OCI-M1 (cell line): Measurements from ENCODE around the gene KRT35.

Source experiments
- DNase-seq: peaks from one replicate; lab custom pipeline; 2025; lab: John Stamatoyannopoulos, UW

Gene KRT35

GRCh38 chr17:41481036-41481435, at the start of gene KRT35:
TSS of gene KRT35 (minus strand) at chr17:41481151. CDS start at chr17:41481097, 54 bp downstream.
- no peak for DNase-seq

- DNase-seq: peak; percentile 68
Observed at GRCh38 chr17:41530062-41531048, 49.4 kb upstream of the KRT35 start.

DNA sequence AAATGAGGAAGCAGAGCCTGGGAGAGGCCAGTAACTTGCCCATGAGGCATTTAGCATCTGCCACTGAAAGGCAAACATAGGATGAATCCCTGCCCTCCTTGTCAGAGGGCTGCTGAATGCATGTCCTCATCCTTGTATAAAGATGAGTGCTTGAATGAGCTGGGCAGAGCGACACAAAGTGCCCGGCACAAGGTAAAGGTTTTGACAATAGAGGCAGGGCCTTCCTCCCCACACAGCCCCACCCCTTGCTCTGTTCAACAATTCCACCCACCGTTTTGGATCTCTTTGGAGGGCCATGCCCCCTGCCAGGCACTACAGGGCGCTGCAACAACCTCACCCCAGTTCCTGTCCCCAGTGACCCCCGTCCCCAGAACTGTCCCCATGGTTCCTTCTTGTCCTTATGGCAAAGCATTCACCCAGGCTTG, 48.6 kb upstream of the KRT35 start:
- DNase-seq: no peak

DNA sequence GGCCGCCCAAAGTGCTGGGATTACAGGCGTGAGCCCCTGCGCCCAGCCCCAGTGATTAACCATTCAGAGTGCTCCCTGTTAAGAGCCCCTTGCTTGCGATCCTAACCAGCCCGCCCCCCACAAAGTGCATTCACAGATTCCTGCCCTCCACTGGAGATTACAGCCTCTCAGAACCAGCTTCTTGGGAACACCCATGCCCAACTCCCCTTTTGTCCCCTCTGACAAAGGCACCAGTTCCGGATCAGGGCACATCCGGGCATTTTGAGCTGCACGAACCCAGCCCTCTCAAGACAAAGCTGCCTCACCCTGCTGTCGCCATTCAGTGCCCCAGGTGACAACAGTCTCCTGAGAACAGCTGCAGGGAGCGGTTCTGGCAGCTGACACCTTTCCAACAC, 48.0 kb upstream of the KRT35 start:
- DNase-seq: no peak

DNA sequence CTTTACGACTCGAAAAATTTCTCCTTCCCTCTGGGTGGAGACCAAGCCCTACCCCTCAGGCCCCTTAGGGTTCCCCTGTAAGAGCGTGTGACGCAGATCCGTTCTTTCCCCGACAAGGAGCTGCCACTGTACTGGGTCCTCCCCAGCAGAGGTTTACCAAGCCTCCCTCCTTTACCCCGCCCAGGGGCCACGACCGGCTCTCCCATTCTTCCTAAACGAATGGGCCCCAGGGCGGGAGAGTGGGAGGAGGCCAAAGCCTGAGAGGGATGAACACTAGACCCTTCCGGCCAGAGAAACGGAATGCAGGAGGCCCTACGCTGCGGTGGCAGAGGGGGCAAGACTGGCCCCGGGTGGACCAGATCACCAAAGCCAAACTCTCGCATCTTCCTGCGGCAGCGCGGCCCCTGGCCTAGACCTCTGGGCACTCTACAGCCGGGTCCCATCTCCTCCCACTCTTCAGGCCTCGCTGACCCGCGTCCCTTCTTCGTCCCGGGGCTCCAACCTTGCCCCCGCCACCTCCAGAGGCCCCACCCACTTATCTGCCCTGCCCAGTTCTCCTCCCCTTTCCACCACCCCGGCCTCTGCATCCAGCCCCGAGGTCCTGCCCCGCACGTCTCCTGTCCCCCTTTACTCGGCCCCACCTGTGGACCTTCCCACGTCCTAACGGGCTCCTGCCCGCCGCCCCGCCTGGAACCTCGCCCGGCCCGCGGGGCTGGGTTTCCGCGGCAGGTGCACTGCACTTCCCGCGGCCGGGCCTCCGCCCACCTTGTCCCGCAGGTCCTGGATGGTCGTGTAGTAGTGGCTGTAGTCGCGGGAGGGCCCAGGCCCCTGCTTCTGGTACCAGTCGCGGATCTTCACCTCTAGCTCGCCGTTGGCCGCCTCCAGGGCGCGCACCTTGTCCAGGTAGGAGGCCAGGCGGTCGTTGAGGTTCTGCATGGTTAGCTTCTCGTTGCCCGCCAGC, 46.4 kb upstream of the KRT35 start:
- no peak for DNase-seq

DNA sequence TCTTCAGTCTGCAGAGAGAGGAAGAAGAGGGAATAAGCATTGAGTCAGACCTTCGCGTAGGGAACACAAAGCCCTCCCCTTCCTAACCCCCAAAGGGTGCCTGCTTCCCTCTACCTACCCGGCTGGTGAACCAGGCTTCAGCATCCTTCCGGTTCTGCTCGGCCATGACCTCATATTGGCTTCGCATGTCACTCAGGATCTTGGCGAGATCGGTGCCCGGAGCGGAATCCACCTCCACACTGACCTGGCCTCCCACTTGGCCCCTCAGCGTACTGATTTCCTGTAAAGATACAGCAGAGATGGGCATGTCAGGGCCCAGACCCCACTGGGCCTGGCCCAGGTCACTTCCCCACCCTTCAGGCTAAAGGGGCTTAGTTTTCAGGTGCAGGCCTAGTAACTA, 43.3 kb upstream of the KRT35 start:
- no peak for DNase-seq

DNA sequence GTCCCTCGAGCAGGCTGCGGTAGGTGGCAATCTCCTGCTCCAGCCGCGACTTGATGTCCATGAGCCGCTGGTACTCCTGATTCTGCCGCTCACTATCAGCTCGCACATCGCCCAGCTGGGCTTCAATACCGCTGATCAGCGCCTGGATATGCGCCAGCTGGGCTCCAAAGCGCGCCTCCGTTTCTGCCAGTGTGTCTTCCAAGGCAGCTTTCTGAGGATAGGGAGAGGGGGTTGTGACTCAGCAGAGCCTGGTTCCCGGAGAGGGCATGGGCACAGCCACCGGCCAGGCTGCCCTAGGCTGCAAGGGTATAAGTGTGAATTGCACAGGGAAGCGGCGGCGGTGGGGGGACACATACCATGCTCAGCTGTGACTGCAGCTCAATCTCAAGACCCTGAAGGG, 42.8 kb upstream of the KRT35 start:
- DNase-seq: no peak

- DNase-seq: no peak
Observed at GRCh38 chr17:41523225-41523593, 42.3 kb upstream of the KRT35 start.

DNA sequence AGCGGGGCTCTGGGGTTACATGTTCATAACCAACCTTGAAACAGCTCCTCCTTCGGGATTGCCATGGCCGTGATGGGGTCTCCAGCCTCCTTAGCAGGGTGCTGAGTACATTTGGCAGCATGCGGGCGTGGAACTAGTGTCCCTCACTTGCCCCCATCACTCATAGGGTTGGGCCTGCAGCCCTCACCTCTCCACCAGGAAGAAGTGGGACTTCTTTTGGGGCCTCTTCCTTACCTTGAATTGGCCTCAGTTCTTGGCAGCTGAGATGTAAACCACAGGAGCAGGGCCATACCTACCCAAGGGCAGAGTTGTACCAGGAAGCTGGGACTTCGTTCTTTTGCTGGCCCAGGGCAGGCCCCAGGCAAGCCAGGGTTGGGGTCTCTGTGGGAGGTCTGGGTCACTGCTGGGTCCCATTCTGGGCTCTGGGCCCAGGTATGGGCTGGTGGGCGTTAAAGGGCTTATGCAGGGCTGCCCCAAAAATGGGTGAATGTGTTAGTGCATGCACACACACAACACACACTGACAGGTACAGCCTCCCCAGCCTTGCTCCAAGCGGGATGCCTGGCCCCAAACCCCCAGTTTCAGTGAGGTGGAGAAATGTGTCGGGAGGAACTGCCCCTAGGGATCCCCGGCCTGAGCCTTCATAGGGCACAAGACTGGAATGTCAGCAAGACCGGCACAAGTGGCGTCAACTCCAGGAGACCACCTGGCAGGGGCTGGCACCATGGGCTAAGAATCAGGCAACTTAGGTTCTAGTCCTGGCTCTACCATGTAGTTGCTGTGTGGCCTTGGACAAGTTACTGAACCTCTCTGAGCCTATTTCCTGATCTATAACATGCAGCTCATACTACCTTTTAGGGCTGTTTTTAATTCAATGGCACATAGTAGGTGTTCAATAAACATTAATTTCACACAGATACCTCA, 41.6 kb upstream of the KRT35 start:
- no peak for DNase-seq

- DNase-seq: no peak
Observed at GRCh38 chr17:41521574-41522261, 40.8 kb upstream of the KRT35 start.

GRCh38 chr17:41520821-41521521, 40.0 kb upstream of the KRT35 start:
- DNase-seq: no peak

GRCh38 chr17:41519501-41520224, 38.7 kb upstream of the KRT35 start:
- no peak for DNase-seq

DNA sequence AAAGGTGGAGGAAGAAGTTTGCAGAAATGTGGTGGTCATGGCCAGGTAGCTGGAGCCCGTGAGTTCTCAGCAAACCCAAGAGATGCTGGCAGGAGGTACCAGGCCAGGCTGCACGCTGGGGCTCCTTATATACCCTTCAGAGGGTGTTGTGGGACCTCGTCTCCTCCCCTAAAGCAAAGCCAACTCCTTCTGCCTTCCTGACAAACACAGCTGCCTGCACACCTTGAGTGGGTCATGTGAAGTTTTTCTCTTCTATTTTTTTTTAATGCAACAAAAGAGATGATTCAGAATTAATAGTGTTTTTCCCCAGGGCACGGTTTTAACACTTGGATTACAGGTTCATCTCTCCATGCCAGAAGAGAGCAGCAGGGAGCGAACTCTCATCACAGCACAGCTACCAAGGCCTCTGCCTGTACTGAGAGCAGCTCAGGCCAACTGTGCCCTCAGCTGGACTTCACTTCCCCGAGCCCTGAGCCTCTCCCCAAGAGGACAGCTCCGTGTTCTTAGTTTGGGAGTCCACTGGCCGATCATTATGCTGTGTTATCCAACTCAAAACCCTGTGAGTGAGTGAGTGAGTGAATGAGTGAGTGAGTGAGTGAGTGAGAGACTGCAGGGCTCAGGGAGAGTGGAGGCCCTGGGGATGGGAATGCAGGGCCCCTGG, 38.0 kb upstream of the KRT35 start, which contains the start of gene KRT15:
Gene KRT15, minus strand, starts transcription at position 102 of the 661 bp plus-strand sequence. Its CDS starts 63 bp downstream, at position 39.
- DNase-seq: no peak

DNA sequence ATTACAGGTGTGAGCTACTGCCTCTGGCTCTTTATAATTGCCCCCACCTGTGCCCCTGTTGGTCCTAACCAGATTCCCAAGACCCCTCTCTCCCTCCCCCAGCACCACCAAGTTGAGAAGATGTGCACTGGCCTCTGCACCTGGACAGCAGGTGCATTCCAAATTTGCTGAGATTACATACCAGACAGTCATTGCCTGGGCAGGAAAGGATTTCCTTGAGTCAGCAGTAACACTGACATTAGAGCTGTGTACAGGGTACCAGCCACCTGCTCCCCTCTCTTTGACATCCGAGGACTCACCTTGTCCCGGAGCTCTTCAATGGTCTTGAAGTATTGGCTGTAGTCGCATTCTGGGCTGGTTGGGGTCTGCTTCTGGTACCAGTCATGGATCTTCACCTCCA, 37.1 kb upstream of the KRT35 start:
- no peak for DNase-seq

DNA sequence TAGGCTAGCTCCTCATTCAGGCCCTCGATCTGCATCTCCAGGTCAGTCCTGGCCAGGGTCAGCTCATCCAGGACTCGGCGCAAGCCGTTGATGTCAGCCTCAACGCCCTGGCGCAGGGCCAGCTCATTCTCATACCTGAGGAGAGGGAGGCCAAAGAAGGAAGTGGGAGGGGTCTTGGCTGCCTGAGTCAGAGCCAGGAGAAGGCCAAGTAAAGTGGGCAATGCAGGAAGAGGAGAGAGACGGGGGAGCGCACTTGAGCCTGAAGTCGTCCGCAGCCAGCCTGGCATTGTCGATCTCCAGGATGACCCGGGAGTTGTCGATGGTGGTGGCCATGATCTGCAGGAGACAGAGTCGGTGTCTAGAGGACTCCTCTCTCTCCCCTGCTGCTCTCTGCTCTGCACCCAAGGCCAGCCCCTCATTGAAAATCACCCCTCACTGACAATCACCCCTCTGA, 35.9 kb upstream of the KRT35 start:
- DNase-seq: no peak

DNA sequence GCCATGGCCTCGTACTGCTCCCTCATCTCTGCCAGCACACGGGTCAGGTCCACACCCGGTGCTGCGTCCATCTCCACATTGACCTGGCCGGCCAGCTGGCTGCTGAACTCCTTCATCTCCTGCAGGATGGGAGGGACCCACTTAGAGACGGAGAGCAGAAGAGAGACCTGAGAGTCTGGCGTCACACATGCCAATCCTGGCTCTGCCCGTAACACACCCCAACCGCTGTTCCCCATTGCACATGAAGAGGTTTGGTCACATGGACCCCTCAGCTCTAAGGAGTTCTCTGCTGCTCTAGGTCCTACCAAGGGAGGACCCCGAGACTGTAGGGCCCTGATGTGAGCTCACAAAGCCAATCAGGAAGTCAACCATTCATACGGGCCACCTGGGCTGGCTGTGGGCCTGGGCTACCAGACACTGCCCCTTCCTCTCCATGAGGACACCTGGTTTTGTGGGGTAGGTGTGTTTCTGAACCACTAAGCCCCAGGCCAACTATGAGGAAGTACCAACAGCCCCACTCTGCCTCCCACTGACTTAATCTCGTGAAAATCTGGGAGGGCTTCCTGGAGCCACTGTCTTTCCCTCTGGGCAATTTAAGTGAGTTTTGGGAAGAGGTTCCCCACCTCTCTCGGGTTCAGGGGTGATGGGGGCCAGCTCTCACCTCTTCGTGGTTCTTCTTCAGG, 35.3 kb upstream of the KRT35 start:
- no peak for DNase-seq

DNA sequence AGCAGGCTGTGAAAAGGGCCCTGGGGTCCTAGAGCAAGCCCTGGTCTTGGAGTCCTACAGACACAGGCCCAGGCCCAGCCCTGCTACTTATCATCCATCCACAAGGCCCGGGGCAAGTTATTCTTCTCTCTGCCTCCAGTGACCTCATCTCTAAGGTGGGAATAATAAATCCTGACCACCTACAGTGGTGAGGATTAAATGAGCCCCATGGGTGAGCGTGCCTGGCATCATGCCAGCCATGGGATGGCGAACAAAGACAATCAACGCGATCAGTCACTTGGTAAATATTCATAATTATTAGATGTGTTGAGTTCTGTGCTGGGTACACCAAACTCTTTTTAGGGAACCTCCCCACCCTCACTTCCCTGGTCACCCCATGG, 32.2 kb upstream of the KRT35 start:
- DNase-seq: no peak

DNA sequence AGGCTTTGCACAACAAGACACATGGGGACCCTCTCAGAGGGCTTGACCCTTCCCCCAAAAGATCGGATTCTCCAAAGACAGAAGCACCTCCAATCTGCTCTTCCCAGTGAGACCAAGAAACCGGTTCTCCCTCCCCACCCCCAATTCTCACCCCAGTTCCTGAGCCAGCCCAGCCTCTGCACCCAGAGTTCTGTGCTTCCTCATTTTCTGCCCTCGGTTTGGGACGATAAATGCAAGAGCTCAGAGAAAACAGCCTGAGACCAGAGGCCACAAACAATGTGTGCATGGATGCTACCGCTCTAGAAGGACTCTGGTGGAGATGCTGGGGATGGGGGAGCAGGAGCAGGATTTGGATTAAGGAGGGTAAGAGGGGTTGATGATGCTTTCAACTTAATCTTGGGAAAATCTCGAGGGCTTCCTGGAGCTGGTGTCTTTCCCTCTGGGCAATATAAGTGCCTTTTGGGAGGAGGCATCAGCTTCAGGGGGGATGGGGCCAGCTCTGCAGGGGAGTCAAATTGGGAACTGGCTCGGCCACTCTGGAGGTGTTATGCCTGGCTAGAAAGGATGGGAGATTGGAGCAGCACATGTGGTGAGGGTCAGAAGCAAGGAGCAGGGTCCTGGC, 31.7 kb upstream of the KRT35 start:
- DNase-seq: no peak
